Activated B cell treated with CpG ODN at 0.5 μM for 24 hours (primary cell): ENCODE data around the gene KIF26B. TPM values are rescaled to one million over a fixed set of nuclear protein-coding genes. Genes with fewer than 3 reads are reported as not detected.

Experiments used
- ATAC-seq: fragments of 200-7000 bp; cut with Tn5 transposase; one replicate; pipeline ENCODE4 v1.10.0; 2021; ENCODE audit warnings: low read depth, mild to moderate bottlenecking, moderate library complexity
- CTCF ChIA-PET: fragments of 350-600 bp; sonication (Branson Sonifier 250); formaldehyde crosslinking; loops from one replicate; lab custom pipeline; 2021; ENCODE audit warnings: antibody characterized with exemption; lab: Charles Lee
- POLR2A ChIA-PET: fragments of 350-600 bp; sonication (Branson Sonifier 250); formaldehyde crosslinking; loops from one replicate; lab custom pipeline; 2021; ENCODE audit warnings: antibody characterized with exemption; lab: Charles Lee
- DNase-seq: peaks from one replicate; pipeline ENCODE4 v3.0.0; 2022
- H3K27ac Mint-ChIP-seq: one replicate; pipeline ENCODE4 v1.8.0; 2020; ENCODE audit warnings: mixed read lengths
- H3K27me3 Mint-ChIP-seq: one replicate; pipeline ENCODE4 v1.8.0; 2021; ENCODE audit warnings: mixed read lengths
- H3K36me3 Mint-ChIP-seq: one replicate; pipeline ENCODE4 v1.8.0; 2021; ENCODE audit warnings: low read depth, mixed read lengths
- H3K4me1 Mint-ChIP-seq: one replicate; pipeline ENCODE4 v1.8.0; 2021; ENCODE audit warnings: mixed read lengths
- H3K4me3 Mint-ChIP-seq: one replicate; pipeline ENCODE4 v1.8.0; 2020; ENCODE audit warnings: mild to moderate bottlenecking, mixed read lengths
- H3K9me3 Mint-ChIP-seq: one replicate; pipeline ENCODE4 v1.8.0; 2020; ENCODE audit warnings: mixed read lengths
- CTCF ChIP-seq: fragments of 200-600 bp; IDR thresholded peaks from one replicate; pipeline ENCODE4 v1.8.0; 2022; ENCODE audit warnings: antibody characterized with exemption, mild to moderate bottlenecking
- intact Hi-C: fragments of 100-400 bp; cut with micrococcal nuclease; formaldehyde crosslinking; loops from one replicate; pipeline ENCODE4 v1.15.1; 2024
- total RNA-seq: library from RNA; stranded (reverse); gene quantifications from 2 replicates; pipeline ENCODE4 v1.2.3, GENCODE V29; 2022

Gene KIF26B
- total RNA-seq, 1 donor from 2014 or later: 1.7 TPM

GRCh38 chr1:245211035-245211749 is 56.4 kb downstream of the KIF26B start:
- Mint-ChIP-seq H3K36me3 (no peaks in the 10 kb centered on the region), H3K4me1 (no peaks in the 10 kb centered on the region), H3K27ac (no peak overlapping the region), H3K9me3 (peaks cover 13% of the 10 kb centered on the region), H3K4me3 (no peak overlapping the region), H3K27me3 (no peaks in the 10 kb centered on the region)
- no peak for TF ChIP-seq CTCF
- ATAC-seq: no peak
- ChIA-PET POLR2A (no interaction called here), CTCF (no interaction called here)
- intact Hi-C loops: no loop called here
- DNase-seq: no peak

- TF ChIP-seq CTCF: no peak
- Mint-ChIP-seq H3K27ac (no peak overlapping the region), H3K4me1 (no peaks in the 10 kb centered on the region), H3K36me3 (no peaks in the 10 kb centered on the region), H3K9me3 (peaks cover 10% of the 10 kb centered on the region), H3K4me3 (no peak overlapping the region), H3K27me3 (no peaks in the 10 kb centered on the region)
- ChIA-PET POLR2A (no interaction called here), CTCF (no interaction called here)
- intact Hi-C loops: no loop called here
- no peak for DNase-seq
- ATAC-seq: no peak
Measured at GRCh38 chr1:245211761-245212160, 57.0 kb downstream of the KIF26B start.

- Mint-ChIP-seq H3K9me3 (peaks cover 5% of the 10 kb centered on the region), H3K4me1 (no peaks in the 10 kb centered on the region), H3K27ac (no peak overlapping the region), H3K27me3 (no peaks in the 10 kb centered on the region), H3K4me3 (no peak overlapping the region), H3K36me3 (no peaks in the 10 kb centered on the region)
- intact Hi-C loops: no loop called here
- no peak for DNase-seq
- no peak for ATAC-seq
- CTCF ChIA-PET: no interaction called here
- TF ChIP-seq CTCF: no peak
- POLR2A ChIA-PET: no interaction called here
Measured at GRCh38 chr1:245212221-245212710, 57.5 kb downstream of the KIF26B start.

GRCh38 chr1:245213066-245213831 is 58.5 kb downstream of the KIF26B start:
- H3K27ac Mint-ChIP-seq: no peak overlapping the region

More at GRCh38 chr1:245213066-245213831, 58.5 kb downstream of the KIF26B start:
- H3K27me3 Mint-ChIP-seq: peaks cover 2% of the 10 kb centered on the region
- ChIA-PET CTCF (no interaction called here), POLR2A (no interaction called here)
- H3K9me3 Mint-ChIP-seq: no peaks in the 10 kb centered on the region
- no peak for DNase-seq
- no peaks in the 10 kb centered on the region for H3K4me1 Mint-ChIP-seq
- TF ChIP-seq CTCF: no peak
- no peak for ATAC-seq
- intact Hi-C loops: no loop called here
- H3K4me3 Mint-ChIP-seq: no peak overlapping the region
- no peaks in the 10 kb centered on the region for H3K36me3 Mint-ChIP-seq
